HG02840 (cell line): ENCODE results near the gene ACAD10.
"Not testable (repeated sequence)": the region's sequence is repeated elsewhere in the genome, so short reads cannot be mapped to it uniquely, and the experiment has no call there.

Source experiments
- ATAC-seq: cut with Tn5 transposase; IDR thresholded peaks from one replicate; pipeline ENCODE4 v1.9.1; 2021; ENCODE audit warnings: mild to moderate bottlenecking, moderate library complexity, moderate number of reproducible peaks; ENCODE audit not compliant: unreplicated experiment, low FRiP score

The ACAD10 gene

GRCh38 chr12:111686574-111687105, 787 bp downstream of the ACAD10 start:
- ATAC-seq = no peak

DNA sequence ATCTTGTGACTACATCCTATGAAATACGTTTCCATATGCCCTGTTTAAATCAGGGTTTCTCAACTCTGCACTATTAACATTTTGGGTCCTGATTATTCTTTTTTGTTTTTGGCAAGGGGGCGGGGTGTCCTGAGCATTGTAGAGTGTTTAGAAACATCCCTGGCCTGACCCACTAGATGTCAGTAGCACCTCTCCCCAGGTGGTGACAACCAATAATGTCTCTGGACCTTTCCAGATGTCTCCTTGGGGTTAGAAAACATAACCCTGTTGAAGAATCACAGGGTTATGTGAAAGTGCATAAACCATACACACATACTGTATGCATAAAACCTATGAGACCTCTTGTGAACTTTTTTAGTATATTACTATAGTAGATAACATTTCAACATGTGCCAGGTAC, 1.4 kb downstream of the ACAD10 start:
- no peak for ATAC-seq

DNA sequence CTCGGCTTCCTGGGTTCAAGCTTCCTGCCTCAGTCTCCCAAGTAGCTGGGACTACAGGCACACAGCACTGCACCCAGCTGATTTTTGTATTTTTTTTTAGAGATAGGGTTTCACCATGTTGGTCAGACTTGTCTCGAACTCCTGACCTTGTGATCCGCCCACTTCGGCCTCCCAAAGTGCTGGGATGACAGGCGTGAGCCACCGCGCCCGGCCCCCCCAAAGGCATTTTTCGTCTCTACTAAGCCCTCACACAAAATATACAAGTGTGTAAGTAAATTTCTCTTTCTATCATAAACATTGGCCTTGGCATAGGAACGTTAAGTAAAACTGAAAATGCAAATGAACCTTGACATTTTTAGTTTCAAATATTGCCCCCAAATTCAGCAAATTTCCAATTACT, 2.1 kb downstream of the ACAD10 start:
- ATAC-seq = no peak

DNA sequence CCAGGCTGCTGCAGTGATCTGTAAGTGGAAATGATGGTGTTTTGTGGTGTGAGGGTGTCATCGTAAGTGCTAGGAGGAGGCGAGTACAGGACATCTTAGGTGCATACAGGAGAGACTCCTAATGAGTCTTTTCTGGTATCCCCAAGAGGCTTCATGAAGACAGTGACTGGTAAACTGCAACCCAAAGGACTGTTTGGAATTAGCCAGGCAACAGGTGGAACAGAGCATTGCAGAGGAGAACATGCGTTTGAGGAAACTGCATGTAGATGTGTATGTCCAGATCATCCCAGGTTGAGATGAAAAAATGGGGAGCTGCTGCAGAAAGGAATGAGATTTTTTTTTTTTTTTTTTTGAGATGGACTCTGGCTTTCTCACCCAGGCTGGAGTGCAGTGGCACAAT, 5.4 kb downstream of the ACAD10 start:
- ATAC-seq = no peak

GRCh38 chr12:111692575-111693210, 6.8 kb downstream of the ACAD10 start:
- ATAC-seq = no peak

- ATAC-seq = no peak
Measured at GRCh38 chr12:111693818-111694217, 8.0 kb downstream of the ACAD10 start.

- no peak for ATAC-seq
Measured at GRCh38 chr12:111699962-111700361, 14.1 kb downstream of the ACAD10 start.

- ATAC-seq = no peak
Measured at GRCh38 chr12:111705672-111706071, 19.8 kb downstream of the ACAD10 start.

DNA sequence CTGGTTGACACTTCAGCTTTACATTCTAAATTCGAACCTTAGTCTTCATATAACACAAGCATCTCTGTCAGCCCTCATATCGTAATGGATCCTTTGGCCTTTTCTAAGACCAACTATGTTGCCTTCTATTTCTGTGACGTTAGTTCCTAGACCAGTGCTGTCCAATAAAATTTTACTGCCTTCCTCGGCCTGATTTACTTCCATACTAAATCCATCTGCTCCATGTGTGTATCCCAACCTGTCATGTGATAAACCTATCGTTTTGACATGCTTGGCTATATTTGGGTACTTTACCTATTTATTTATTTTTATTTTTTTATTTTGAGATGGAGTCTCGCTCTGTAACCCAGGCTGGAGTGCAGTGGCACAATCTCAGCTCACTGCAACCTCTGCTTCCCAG, 20.3 kb downstream of the ACAD10 start:
- no peak for ATAC-seq

GRCh38 chr12:111715279-111715678, 29.4 kb downstream of the ACAD10 start:
- ATAC-seq = no peak

GRCh38 chr12:111719316-111719715, 33.5 kb downstream of the ACAD10 start:
- not testable (repeated sequence) for ATAC-seq

DNA sequence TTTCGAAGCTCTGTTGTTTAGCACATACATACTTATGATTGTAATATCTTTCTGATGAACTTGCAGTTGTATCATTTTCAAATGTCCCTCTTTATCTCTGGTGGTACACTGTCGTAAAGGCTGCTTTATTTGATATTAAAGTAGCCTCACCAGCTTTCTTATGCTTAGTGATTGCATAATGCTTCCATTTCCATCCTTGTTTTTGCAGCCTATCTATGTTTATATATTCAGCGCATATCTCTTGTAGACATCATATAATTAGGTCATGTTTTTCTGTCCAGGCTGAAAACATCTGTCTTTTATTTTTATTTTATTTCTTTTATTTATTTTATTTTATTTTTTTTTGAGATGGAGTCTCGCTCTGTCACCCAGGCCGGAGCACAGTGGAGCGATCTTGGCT, 34.6 kb downstream of the ACAD10 start:
- ATAC-seq = no peak

DNA sequence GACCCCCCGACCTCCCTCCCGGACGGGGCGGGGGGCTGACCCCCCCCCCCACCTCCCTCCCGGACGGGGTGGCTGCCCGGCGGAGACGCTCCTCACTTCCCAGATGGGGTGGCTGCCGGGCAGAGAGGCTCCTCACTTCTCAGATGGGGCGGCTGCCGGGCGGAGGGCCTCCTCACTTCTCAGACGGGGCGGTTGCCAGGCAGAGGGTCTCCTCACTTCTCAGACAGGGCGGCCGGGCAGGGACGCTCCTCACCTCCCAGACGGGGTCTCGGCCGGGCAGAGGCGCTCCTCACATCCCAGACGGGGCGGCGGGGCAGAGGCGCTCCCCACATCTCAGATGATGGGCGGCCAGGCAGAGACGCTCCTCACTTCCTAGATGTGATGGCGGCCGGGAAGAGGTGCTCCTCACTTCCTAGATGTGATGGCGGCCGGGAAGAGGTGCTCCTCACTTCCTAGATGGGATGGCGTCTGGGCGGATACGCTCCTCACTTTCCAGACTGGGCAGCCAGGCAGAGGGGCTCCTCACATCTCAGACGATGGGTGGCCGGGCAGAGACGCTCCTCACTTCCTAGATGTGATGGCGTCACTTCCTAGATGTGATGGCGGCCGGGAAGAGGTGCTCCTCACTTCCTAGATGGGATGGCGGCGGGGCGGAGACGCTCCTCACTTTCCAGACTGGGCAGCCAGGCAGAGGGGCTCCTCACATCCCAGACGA, 38.0 kb downstream of the ACAD10 start:
- ATAC-seq = not testable (repeated sequence)

GRCh38 chr12:111728795-111729194, 42.9 kb downstream of the ACAD10 start:
- no peak for ATAC-seq

GRCh38 chr12:111730420-111730819, 44.6 kb downstream of the ACAD10 start:
- ATAC-seq = no peak

GRCh38 chr12:111732786-111733185, 46.9 kb downstream of the ACAD10 start:
- ATAC-seq = no peak

DNA sequence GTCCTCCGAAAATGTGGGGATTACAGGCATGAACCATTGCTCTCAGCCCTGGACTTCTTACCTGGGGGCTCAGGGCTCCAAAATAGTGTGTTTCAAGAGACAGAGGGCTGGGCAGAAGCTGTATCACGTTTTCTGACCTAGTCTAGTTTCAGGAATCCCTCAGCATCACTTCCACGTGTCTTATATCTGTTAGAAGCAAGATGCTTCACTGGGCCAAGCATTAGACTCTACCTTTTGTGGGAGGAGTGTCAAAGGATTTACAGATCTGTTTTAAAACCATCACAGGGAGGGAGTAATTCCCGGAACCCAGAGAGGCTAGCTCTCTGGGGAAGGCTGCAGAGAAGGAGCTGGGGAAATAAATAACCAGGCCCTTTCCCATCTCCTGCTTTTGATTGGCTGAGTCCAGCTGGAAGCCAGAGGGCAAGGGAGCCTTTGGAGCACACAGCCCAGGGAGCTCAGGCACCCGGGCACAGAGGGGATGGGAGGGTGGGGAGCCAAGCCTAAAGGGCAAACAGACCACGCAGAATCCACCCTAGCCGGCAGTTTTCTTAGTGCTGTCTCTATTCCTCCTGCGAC, 47.6 kb downstream of the ACAD10 start:
- ATAC-seq = no peak

DNA sequence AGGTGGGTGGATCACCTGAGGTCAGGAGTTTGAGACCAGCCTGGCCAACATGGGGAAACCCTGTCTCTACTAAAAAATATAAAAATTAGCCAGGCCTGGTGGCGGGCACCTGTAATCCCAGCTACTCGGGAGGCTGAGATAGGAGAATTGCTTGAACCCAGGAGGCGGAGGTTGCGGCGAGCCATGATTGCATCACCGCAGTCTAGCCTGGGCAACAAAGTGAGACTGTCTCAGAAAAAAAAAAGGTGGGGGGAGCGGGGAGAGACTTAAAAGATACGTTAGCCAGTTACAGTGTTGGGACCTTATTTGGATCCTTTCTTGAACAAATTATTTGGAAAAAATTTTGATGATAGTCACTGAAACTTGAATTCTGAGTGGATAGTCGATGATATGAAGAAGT, 53.7 kb downstream of the ACAD10 start:
- not testable (repeated sequence) for ATAC-seq

- no peak for ATAC-seq
Measured at GRCh38 chr12:111741235-111741812, 55.5 kb downstream of the ACAD10 start.

DNA sequence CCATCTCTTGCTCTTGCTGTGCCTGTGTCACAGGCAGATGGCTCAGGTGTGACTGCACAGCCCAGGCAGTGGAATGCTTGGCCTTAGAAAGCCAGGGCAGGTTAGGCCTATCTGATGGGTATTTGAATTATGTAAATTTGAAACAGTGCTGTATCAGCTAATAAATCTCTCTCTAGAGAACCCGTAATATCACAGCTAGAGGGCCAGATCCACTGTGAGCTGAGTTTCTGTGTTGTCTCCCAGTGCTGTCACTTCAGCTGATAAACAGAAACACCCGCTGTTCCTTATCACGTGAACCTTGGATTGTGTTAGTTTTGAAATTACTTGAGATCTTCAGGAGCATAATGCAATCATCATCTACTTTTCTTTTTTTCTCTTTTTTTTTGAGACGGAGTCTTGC, 59.4 kb downstream of the ACAD10 start:
- no peak for ATAC-seq

- no peak for ATAC-seq
Measured at GRCh38 chr12:111747333-111747732, 61.5 kb downstream of the ACAD10 start.
